Right lobe of liver (tissue), 4 donors: ENCODE measurements around the gene OR7D2.

ENCODE experiments used
- CTCF ChIP-seq, 4 donors: fragments of 200-600 bp in 3 of 4; fragments of 450-650 bp in 1 of 4; IDR thresholded peaks; one replicate each; pipeline versions ENCODE4 v1.5.1 to v1.8.0; 2016 to 2022; ENCODE audit warnings: antibody characterized with exemption in 4 of 4, mild to moderate bottlenecking in 2 of 4
- POLR2A ChIP-seq: fragments of 450-650 bp; IDR thresholded peaks from one replicate; pipeline ENCODE4 v1.6.1; 2017; ENCODE audit warnings: antibody characterized with exemption, mild to moderate bottlenecking
- donor health status: DM: no; HTN: no; CAD: no.
- donor health status: DM: no; HTN: no; CAD: no.
- donor health status: DM: no; HTN: yes; CAD: no.

- TF ChIP-seq POLR2A (no peak), CTCF (IDR thresholded peaks at IDR 0.05) (no peak)
These were observed 31.9 kb upstream of the OR7D2 start for GRCh38 chr19:9146882-9147281.
